Stimulated activated CD4-positive, alpha-beta T cell treated with anti-CD3 and anti-CD28 coated beads, Interleukin-15, amount 100 ng/mL, for 1 hour (primary cell): Measurements from ENCODE around the gene CBLIF.
"Not testable (repeated sequence)": the region's sequence is repeated elsewhere in the genome, so short reads cannot be mapped to it uniquely, and the experiment has no call there.

ENCODE experiments used
- DNase-seq, 2 donors: peaks; one replicate each; pipeline ENCODE4 v3.0.0-alpha.2; 2020; ENCODE audit warnings: low read depth in 1 of 2, low spot score in 1 of 2

Gene CBLIF

GRCh38 chr11:59800390-59801025 lies 44.8 kb downstream of the CBLIF start:
- no peak for DNase-seq

- DNase-seq = no peak
These were observed 50.9 kb downstream of the CBLIF start for GRCh38 chr11:59794417-59794816.

DNA sequence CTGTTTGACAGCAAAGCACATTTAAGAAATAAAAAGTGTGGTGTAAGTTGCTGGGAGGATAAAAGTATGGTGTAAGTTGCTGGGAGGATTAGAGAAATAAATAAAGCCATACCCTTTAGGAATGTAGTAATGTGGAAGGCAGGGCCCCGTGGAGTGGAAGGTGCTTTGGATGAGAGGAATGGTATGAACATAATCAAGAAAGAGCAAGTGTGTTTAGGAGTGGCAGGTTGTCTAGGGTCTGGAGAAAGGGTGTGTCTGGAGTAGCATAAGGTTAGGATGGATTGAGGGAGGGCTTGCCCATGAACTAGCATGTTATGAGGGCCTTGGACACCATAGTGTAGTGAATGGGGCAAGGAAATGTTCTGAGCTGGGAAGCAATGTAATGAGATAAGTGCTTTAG lies 52.8 kb downstream of the CBLIF start:
- DNase-seq = no peak

DNA sequence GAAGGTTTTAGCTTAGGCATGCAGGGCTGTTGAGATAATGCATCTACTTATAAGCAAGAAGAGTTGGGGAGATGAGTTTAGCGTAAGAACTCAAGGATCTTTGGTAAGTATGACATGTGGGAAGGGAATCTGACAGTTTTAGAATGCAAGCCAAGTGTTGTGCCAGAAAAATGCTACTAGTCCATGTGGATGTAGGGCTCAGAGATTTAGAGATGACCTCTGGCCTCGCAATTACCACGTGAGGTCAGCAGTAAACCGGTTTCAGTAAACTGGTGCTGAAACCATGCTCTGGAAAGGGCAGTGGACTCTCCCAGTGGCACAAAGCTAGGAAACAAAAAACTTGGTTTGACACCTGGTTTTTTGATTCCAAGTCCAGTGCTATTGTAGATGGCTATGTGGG lies 53.7 kb downstream of the CBLIF start:
- DNase-seq = no peak

- no peak for DNase-seq
These were observed 57.5 kb downstream of the CBLIF start for GRCh38 chr11:59787816-59788215.

GRCh38 chr11:59787255-59787588 lies 58.1 kb downstream of the CBLIF start:
- DNase-seq = no peak

DNA sequence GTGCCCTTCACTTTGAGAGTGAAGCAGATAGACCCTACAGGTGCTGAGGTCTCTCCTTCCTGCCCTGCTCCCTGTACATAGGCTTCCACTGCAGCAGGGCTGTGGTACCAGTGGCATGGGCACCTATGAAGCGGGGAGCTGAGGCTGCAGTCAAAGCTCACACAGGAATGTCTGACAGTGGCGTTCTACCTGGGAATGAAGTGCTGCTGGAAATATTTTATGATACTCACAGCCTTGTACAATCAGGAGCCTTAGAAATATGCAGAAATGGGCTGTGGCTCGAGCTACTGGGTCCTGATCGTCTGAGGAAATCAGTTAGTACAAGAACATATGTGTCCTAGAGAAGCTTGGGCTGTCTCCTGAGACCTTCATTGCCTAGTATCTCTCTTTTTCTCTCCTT lies 59.5 kb downstream of the CBLIF start:
- DNase-seq = no peak

DNA sequence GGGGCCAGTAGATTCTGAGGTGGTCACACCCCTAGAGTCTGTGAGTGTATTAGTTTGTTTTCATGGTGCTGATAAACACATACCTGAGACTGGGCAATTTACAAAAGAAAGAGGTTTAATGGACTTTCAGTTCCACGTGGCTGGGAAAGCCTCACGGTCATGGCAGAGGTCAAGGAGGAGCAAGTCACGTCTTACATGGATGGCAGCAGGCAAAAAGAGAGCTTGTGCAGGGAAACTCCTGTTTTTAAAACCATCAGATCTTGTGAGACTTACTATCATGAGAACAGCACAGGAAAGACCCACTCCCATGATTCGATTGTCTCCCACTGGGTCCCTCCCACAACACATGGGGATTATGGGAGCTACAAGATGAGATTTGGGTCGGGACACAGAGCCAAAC lies 60.9 kb downstream of the CBLIF start:
- not testable (repeated sequence) for DNase-seq

GRCh38 chr11:59783632-59784090 lies 61.6 kb downstream of the CBLIF start:
- no peak for DNase-seq

DNA sequence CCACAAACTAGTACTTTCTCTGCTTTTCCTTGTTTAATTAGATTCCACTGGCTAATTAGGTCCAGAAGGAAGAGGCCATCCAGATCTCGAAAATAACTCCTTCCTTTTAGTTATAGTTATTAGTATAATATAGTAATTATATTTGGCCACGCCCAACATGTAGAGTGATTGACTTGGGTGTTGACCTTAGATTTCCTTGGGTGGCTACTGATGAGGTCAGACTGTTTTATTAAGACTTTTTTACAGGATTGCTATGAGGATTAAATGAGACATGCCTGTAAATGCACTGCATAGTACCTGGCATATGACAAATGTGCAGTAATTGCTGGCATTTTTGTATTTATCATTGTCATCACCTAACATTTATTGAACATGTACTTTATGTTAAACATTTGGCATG lies 63.2 kb downstream of the CBLIF start:
- no peak for DNase-seq

GRCh38 chr11:59779487-59779886 lies 65.8 kb downstream of the CBLIF start:
- DNase-seq = no peak
